CD14-positive monocyte (primary cell): ENCODE data around the gene TBR1. TPM values are rescaled to one million over a fixed set of nuclear protein-coding genes. Genes with fewer than 3 reads are reported as not detected.

Source experiments
- DNase-seq, 3 donors: peaks; one replicate each; pipeline ENCODE4 v3.0.0-alpha.2; 2011 to 2022
- H2AFZ ChIP-seq: 2 replicates; pipeline ENCODE4 v1.6.0; 2012; ENCODE audit warnings: mild to moderate bottlenecking, low read depth, low read length, inconsistent platforms; ENCODE audit not compliant: insufficient read depth, poor library complexity, severe bottlenecking
- H3K27ac ChIP-seq, 2 donors: 1 replicate in 1 of 2; 2 replicates in 1 of 2; pipeline ENCODE4 v1.5.1; 2012 to 2013; ENCODE audit warnings: low read length in 2 of 2, control low read depth in 1 of 2, inconsistent platforms in 1 of 2, low read depth in 1 of 2, mild to moderate bottlenecking in 1 of 2
- H3K27me3 ChIP-seq, 2 donors: one replicate each; pipeline versions ENCODE4 v1.6.0 to v1.6.1; 2011 to 2013; ENCODE audit warnings: low read length in 2 of 2; ENCODE audit not compliant: control insufficient read depth in 2 of 2, insufficient read depth in 2 of 2
- H3K36me3 ChIP-seq, 2 donors: replicated peaks in 1 of 2; 1 replicate in 1 of 2; 2 replicates in 1 of 2; pipeline versions ENCODE4 v1.5.1 to v1.6.1; 2012 to 2013; ENCODE audit warnings: low read length in 2 of 2, control low read depth in 1 of 2, inconsistent platforms in 1 of 2, mild to moderate bottlenecking in 1 of 2; ENCODE audit not compliant: insufficient read depth in 2 of 2, control insufficient read depth in 1 of 2
- H3K4me1 ChIP-seq, 2 donors: 1 replicate in 1 of 2; 2 replicates in 1 of 2; pipeline versions ENCODE4 v1.5.1 to v1.6.1; 2012 to 2013; ENCODE audit warnings: low read length in 2 of 2, control low read depth in 1 of 2, inconsistent platforms in 1 of 2, mild to moderate bottlenecking in 1 of 2, moderate library complexity in 1 of 2; ENCODE audit not compliant: insufficient read depth in 2 of 2, control insufficient read depth in 1 of 2
- H3K4me2 ChIP-seq: replicated peaks from 2 replicates; pipeline ENCODE3; 2012; ENCODE audit warnings: low read length, moderate library complexity, mild to moderate bottlenecking; ENCODE audit not compliant: poor library complexity, severe bottlenecking; ENCODE audit errors: extremely low read depth
- H3K4me3 ChIP-seq, 3 experiments: fragments of 200-600 bp in 1 of 3; sonication (generic) in 1 of 3; replicated peaks in 1 of 3; 1 replicate in 2 of 3; 2 replicates in 1 of 3; pipeline ENCODE4 v1.5.1; 2011 to 2013; ENCODE audit warnings: low read length in 3 of 3, mild to moderate bottlenecking in 3 of 3, control low read depth in 2 of 3, low read depth in 2 of 3, inconsistent platforms in 1 of 3, moderate library complexity in 1 of 3
- H3K79me2 ChIP-seq: 2 replicates; pipeline ENCODE4 v1.6.0; 2012; ENCODE audit warnings: mild to moderate bottlenecking, control low read depth, inconsistent platforms, low read length, moderate library complexity; ENCODE audit not compliant: insufficient read depth
- H3K9ac ChIP-seq: 2 replicates; pipeline ENCODE4 v1.6.0; 2017; ENCODE audit warnings: low read length, mild to moderate bottlenecking; ENCODE audit not compliant: insufficient read depth, poor library complexity, severe bottlenecking
- H3K9me3 ChIP-seq, 2 donors: replicated peaks in 1 of 2; 1 replicate in 1 of 2; 2 replicates in 1 of 2; pipeline versions ENCODE4 v1.5.1 to v1.6.1; 2012 to 2013; ENCODE audit warnings: low read length in 2 of 2, control low read depth in 1 of 2; ENCODE audit not compliant: control insufficient read depth in 1 of 2, insufficient read depth in 1 of 2
- H4K20me1 ChIP-seq: 2 replicates; pipeline ENCODE4 v1.6.0; 2012; ENCODE audit warnings: mild to moderate bottlenecking, low read length, control low read depth, moderate library complexity; ENCODE audit not compliant: insufficient read depth
- H3K27ac Mint-ChIP-seq, 7 donors: one replicate each; pipeline ENCODE4 v1.8.0; 2020; ENCODE audit warnings: mild to moderate bottlenecking in 7 of 7, mixed read lengths in 7 of 7, moderate library complexity in 6 of 7, inconsistent platforms in 2 of 7
- H3K27me3 Mint-ChIP-seq, 3 donors: one replicate each; pipeline ENCODE4 v1.8.0; 2021 to 2022; ENCODE audit warnings: low read depth in 3 of 3, mild to moderate bottlenecking in 3 of 3, mixed read lengths in 3 of 3, moderate library complexity in 3 of 3, inconsistent platforms in 1 of 3
- H3K36me3 Mint-ChIP-seq, 2 donors: one replicate each; pipeline ENCODE4 v1.8.0; 2020; ENCODE audit warnings: mixed read lengths in 2 of 2, inconsistent platforms in 1 of 2, mild to moderate bottlenecking in 1 of 2
- H3K4me1 Mint-ChIP-seq: one replicate; pipeline ENCODE4 v1.8.0; 2020; ENCODE audit warnings: mild to moderate bottlenecking, mixed read lengths
- H3K4me3 Mint-ChIP-seq, 2 donors: one replicate each; pipeline ENCODE4 v1.8.0; 2020; ENCODE audit warnings: mild to moderate bottlenecking in 2 of 2, mixed read lengths in 2 of 2, moderate library complexity in 1 of 2
- H3K9me3 Mint-ChIP-seq, 7 donors: one replicate each; pipeline ENCODE4 v1.8.0; 2020 to 2022; ENCODE audit warnings: mixed read lengths in 7 of 7, mild to moderate bottlenecking in 6 of 7, moderate library complexity in 6 of 7, inconsistent platforms in 2 of 7
- CTCF ChIP-seq: fragments of 200-600 bp; IDR thresholded peaks from one replicate; pipeline ENCODE4 v1.8.0; 2022; ENCODE audit warnings: antibody characterized with exemption, mild to moderate bottlenecking
- WGBS: methylation state at CpG from one replicate; pipeline ENCODE4 v1.1.5; 2013; ENCODE audit warnings: missing lambda C conversion rate; ENCODE audit not compliant: insufficient coverage; 5-methylcytosine and 5-hydroxymethylcytosine counted together
- intact Hi-C, 2 donors: fragments of 100-400 bp; cut with micrococcal nuclease; formaldehyde crosslinking; loops; one replicate each; pipeline versions ENCODE4 v1.15.0 to v1.15.1; 2023
- polyA plus RNA-seq, 3 donors: library from polyadenylated mRNA; depleted of rRNA in 1 of 3; unstranded in 2 of 3; stranded (reverse) in 1 of 3; fragments of 300-500 nt in 2 of 3; fragments of >200 nt in 1 of 3; fragmentation: Illumina TruSeq in 2 of 3; gene quantifications; 1 replicate in 2 of 3; 2 replicates in 1 of 3; pipeline ENCODE4 v1.2.3, GENCODE V29; 2012 to 2021

Gene TBR1
- polyA plus RNA-seq, 3 donors: not detected

- Mint-ChIP-seq H3K36me3 (peaks cover 40 to 44% of the 10 kb centered on the region in 2 donors), H3K9me3 (no peaks in the 10 kb centered on the region), H3K27ac (no peak overlapping the region), H3K4me3 (no peak overlapping the region), H3K27me3 (no peaks in the 10 kb centered on the region), H3K4me1 (no peaks in the 10 kb centered on the region)
- H3K4me2 ChIP-seq: no peak overlapping the region
- no peak for TF ChIP-seq CTCF
- H3K9ac ChIP-seq: no peak overlapping the region
- no CpG with 5 or more reads among the region's 1 CpG for WGBS
- H3K27ac ChIP-seq: no peak overlapping the region
- no peaks in the 10 kb centered on the region for H3K79me2 ChIP-seq
- H3K4me1 ChIP-seq: no peaks in the 10 kb centered on the region
- H2AFZ ChIP-seq: no peak overlapping the region
- no peak overlapping the region for H3K4me3 ChIP-seq
- H3K9me3 ChIP-seq: no peaks in the 10 kb centered on the region
- DNase-seq: no peak
- peaks cover 33 to 69% of the 10 kb centered on the region in 2 donors for H3K36me3 ChIP-seq
- no peaks in the 10 kb centered on the region for H4K20me1 ChIP-seq
- no peaks in the 10 kb centered on the region for H3K27me3 ChIP-seq
- intact Hi-C loops: no loop called here
Observed at GRCh38 chr2:161371869-161372268, 44.2 kb upstream of the TBR1 start.

GRCh38 chr2:161373942-161374341 lies 42.2 kb upstream of the TBR1 start:
- Histone ChIP-seq H4K20me1 (no peaks in the 10 kb centered on the region), H3K36me3 (peaks cover 27 to 64% of the 10 kb centered on the region in 2 donors), H3K4me3 (no peak overlapping the region), H3K27me3 (no peaks in the 10 kb centered on the region), H3K4me2 (no peak overlapping the region), H3K4me1 (no peaks in the 10 kb centered on the region), H3K9ac (no peak overlapping the region), H3K79me2 (no peaks in the 10 kb centered on the region), H3K9me3 (no peaks in the 10 kb centered on the region), H3K27ac (no peak overlapping the region), H2AFZ (no peak overlapping the region)
- no peaks in the 10 kb centered on the region for H3K4me1 Mint-ChIP-seq
- intact Hi-C loops: no loop called here
- H3K36me3 Mint-ChIP-seq: peaks cover 33 to 40% of the 10 kb centered on the region in 2 donors
- no peaks in the 10 kb centered on the region for H3K27me3 Mint-ChIP-seq
- H3K27ac Mint-ChIP-seq: no peak overlapping the region
- H3K9me3 Mint-ChIP-seq: no peaks in the 10 kb centered on the region
- no peak for TF ChIP-seq CTCF
- no peak for DNase-seq
- H3K4me3 Mint-ChIP-seq: no peak overlapping the region
